Thoracic aorta (tissue), 2 donors: ENCODE data around the gene AKR1E2. TPM values are rescaled to one million over a fixed set of nuclear protein-coding genes. Genes with fewer than 3 reads are reported as not detected.
A peak's percentile ranks its signal among the peaks of the same experiment; 100 is the strongest.

ENCODE experiments used
- ATAC-seq: fragments of 150-250 bp; one replicate; pipeline ENCODE4 v1.8.0; 2017; ENCODE audit warnings: low read depth; ENCODE audit not compliant: insufficient number of reproducible peaks, low FRiP score
- DNase-seq: peaks from one replicate; pipeline ENCODE4 v3.0.0-alpha.2; 2020; ENCODE audit warnings: low spot score
- H3K27ac ChIP-seq, 2 donors: fragments of 200-600 bp; sonication (generic); 1 replicate in 1 of 2; 2 replicates in 1 of 2; pipeline ENCODE4 v1.5.1; 2016; ENCODE audit warnings: mild to moderate bottlenecking in 2 of 2, moderate library complexity in 2 of 2
- H3K27me3 ChIP-seq: fragments of 200-600 bp; sonication (generic); replicated peaks from 2 replicates; pipeline ENCODE4 v1.6.0; 2016; ENCODE audit warnings: mild to moderate bottlenecking; ENCODE audit not compliant: insufficient read depth
- H3K36me3 ChIP-seq: fragments of 200-600 bp; sonication (generic); one replicate; pipeline ENCODE4 v1.5.1; 2016
- H3K4me1 ChIP-seq, 2 donors: fragments of 200-600 bp; sonication (generic); 1 replicate in 1 of 2; 2 replicates in 1 of 2; pipeline versions ENCODE4 v1.5.1 to v1.6.0; 2016; ENCODE audit warnings: low read depth in 2 of 2, mild to moderate bottlenecking in 1 of 2; ENCODE audit not compliant: control insufficient read depth in 1 of 2
- H3K4me3 ChIP-seq: fragments of 200-600 bp; sonication (generic); 2 replicates; pipeline ENCODE4 v1.5.1; 2016; ENCODE audit warnings: mild to moderate bottlenecking
- H3K9me3 ChIP-seq: fragments of 200-600 bp; sonication (generic); 2 replicates; pipeline ENCODE4 v1.5.1; 2016
- CTCF ChIP-seq: fragments of 200-600 bp; sonication (generic); IDR thresholded peaks from one replicate; pipeline ENCODE4 v1.5.1; 2019; ENCODE audit warnings: antibody characterized with exemption
- total RNA-seq, 2 donors: library from RNA; depleted of rRNA; stranded (reverse); fragments of >200 nt; gene quantifications; one replicate each; pipeline versions ENCODE4 v1.1.0 to v1.2.3, GENCODE V29; 2016

The AKR1E2 gene
- 10 to 100 TPM; 11.1 to 17.6 TPM for total RNA-seq

- peak; percentile 82 for DNase-seq
- Histone ChIP-seq H3K9me3 (no peaks in the 10 kb centered on the region), H3K4me3 (peak within 1 kb of the TSS; percentile 80), H3K36me3 (no peaks in the 10 kb centered on the region), H3K27me3 (no peaks in the 10 kb centered on the region), H3K4me1 (peaks cover 8 to 35% of the 10 kb centered on the region in 2 donors), H3K27ac (peak within 1 kb of the TSS; percentile 89 to 92)
- ATAC-seq, result peak; percentile 97
- TF ChIP-seq CTCF, result no peak
Measured at GRCh38 chr10:4825868-4826791, at the start of gene AKR1E2. TSS of gene AKR1E2 (plus strand) at chr10:4826207. CDS start at chr10:4826325, 118 bp downstream.

- Histone ChIP-seq H3K4me3 (no peak overlapping the region), H3K27ac (no peak overlapping the region), H3K36me3 (no peaks in the 10 kb centered on the region), H3K9me3 (no peaks in the 10 kb centered on the region), H3K27me3 (no peaks in the 10 kb centered on the region), H3K4me1 (peaks cover 3 to 8% of the 10 kb centered on the region in 2 donors)
- DNase-seq, result no peak
- no peak for TF ChIP-seq CTCF
- no peak for ATAC-seq
Measured at GRCh38 chr10:4776234-4776638, 49.8 kb upstream of the AKR1E2 start.

GRCh38 chr10:4778761-4779160 is 47.2 kb upstream of the AKR1E2 start:
- Histone ChIP-seq H3K27ac (no peak overlapping the region), H3K4me1 (no peaks in the 10 kb centered on the region), H3K36me3 (no peaks in the 10 kb centered on the region), H3K27me3 (no peaks in the 10 kb centered on the region), H3K9me3 (no peaks in the 10 kb centered on the region), H3K4me3 (no peak overlapping the region)
- ATAC-seq, result no peak
- DNase-seq, result no peak
- no peak for TF ChIP-seq CTCF

- Histone ChIP-seq H3K36me3 (no peaks in the 10 kb centered on the region), H3K9me3 (no peaks in the 10 kb centered on the region), H3K27me3 (no peaks in the 10 kb centered on the region), H3K27ac (no peak overlapping the region), H3K4me1 (no peaks in the 10 kb centered on the region), H3K4me3 (no peak overlapping the region)
- no peak for DNase-seq
- ATAC-seq, result no peak
- TF ChIP-seq CTCF, result no peak
Measured at GRCh38 chr10:4780091-4780490, 45.9 kb upstream of the AKR1E2 start.

- no peak for TF ChIP-seq CTCF
- no peaks in the 10 kb centered on the region for H3K9me3 ChIP-seq
- no peak for ATAC-seq
Measured at GRCh38 chr10:4780782-4781181, 45.2 kb upstream of the AKR1E2 start.

More at GRCh38 chr10:4780782-4781181, 45.2 kb upstream of the AKR1E2 start:
- Histone ChIP-seq H3K27ac (no peak overlapping the region), H3K27me3 (no peaks in the 10 kb centered on the region), H3K4me3 (no peak overlapping the region), H3K4me1 (no peaks in the 10 kb centered on the region), H3K36me3 (no peaks in the 10 kb centered on the region)
- no peak for DNase-seq
